MM.1S (cell line): Measurements from ENCODE around the gene PCF11.

Experiments
- CTCF ChIP-seq: fragments of 300-600 bp; sonication (generic); IDR thresholded peaks from 2 replicates; pipeline ENCODE4 v1.5.1; 2016; ENCODE audit warnings: antibody characterized with exemption, low read length, mixed read lengths
- EZH2 ChIP-seq: fragments of 300-600 bp; sonication (generic); optimal IDR thresholded peaks from 2 replicates; pipeline ENCODE3; 2017; ENCODE audit warnings: low read depth, mild to moderate bottlenecking, antibody characterized with exemption, low read length, mixed read lengths

- TF ChIP-seq EZH2 (no peak), CTCF (no peak)
Observed at GRCh38 chr11:83222499-83222898, 65.6 kb downstream of the PCF11 start.
